Measurements from ENCODE around the gene PDS5A.

GRCh38 chr4:39941682-39942217, 36.0 kb downstream of the PDS5A start:
- TF ChIP-seq, protein P1, sequence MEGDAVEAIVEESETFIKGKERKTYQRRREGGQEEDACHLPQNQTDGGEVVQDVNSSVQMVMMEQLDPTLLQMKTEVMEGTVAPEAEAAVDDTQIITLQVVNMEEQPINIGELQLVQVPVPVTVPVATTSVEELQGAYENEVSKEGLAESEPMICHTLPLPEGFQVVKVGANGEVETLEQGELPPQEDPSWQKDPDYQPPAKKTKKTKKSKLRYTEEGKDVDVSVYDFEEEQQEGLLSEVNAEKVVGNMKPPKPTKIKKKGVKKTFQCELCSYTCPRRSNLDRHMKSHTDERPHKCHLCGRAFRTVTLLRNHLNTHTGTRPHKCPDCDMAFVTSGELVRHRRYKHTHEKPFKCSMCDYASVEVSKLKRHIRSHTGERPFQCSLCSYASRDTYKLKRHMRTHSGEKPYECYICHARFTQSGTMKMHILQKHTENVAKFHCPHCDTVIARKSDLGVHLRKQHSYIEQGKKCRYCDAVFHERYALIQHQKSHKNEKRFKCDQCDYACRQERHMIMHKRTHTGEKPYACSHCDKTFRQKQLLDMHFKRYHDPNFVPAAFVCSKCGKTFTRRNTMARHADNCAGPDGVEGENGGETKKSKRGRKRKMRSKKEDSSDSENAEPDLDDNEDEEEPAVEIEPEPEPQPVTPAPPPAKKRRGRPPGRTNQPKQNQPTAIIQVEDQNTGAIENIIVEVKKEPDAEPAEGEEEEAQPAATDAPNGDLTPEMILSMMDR (IDR thresholded peaks at IDR 0.05), result no peak
- no peak for TF ChIP-seq POLR2A (IDR thresholded peaks at IDR 0.05)
